Activated CD8-positive, alpha-beta T cell treated with anti-CD3 and anti-CD28 coated beads for 36 hours (primary cell): ENCODE measurements around the gene SUPT3H. TPM values are rescaled to one million over a fixed set of nuclear protein-coding genes. Genes with fewer than 3 reads are reported as not detected.
A peak's percentile ranks its signal among the peaks of the same experiment; 100 is the strongest.

ENCODE experiments used
- ATAC-seq: fragments of 200-7000 bp; cut with Tn5 transposase; one replicate; pipeline ENCODE4 v1.10.0; 2021; ENCODE audit warnings: mild to moderate bottlenecking, moderate library complexity
- CTCF ChIA-PET: fragments of 350-600 bp; sonication (Branson Sonifier 250); formaldehyde crosslinking; loops from one replicate; lab custom pipeline; 2021; ENCODE audit warnings: antibody characterized with exemption; lab: Charles Lee
- POLR2A ChIA-PET: fragments of 350-600 bp; sonication (Branson Sonifier 250); formaldehyde crosslinking; loops from one replicate; lab custom pipeline; 2021; ENCODE audit warnings: antibody characterized with exemption; lab: Charles Lee
- DNase-seq: peaks from one replicate; pipeline ENCODE4 v3.0.0-alpha.2; 2020
- H3K27ac Mint-ChIP-seq: one replicate; pipeline ENCODE4 v1.8.0; 2021; ENCODE audit warnings: mild to moderate bottlenecking, mixed read lengths
- H3K27me3 Mint-ChIP-seq: one replicate; pipeline ENCODE4 v1.8.0; 2021; ENCODE audit warnings: mixed read lengths
- H3K36me3 Mint-ChIP-seq: one replicate; pipeline ENCODE4 v1.8.0; 2021; ENCODE audit warnings: low read depth, mixed read lengths
- H3K4me1 Mint-ChIP-seq: one replicate; pipeline ENCODE4 v1.8.0; 2021; ENCODE audit warnings: low read depth, mixed read lengths
- H3K4me3 Mint-ChIP-seq: one replicate; pipeline ENCODE4 v1.8.0; 2021; ENCODE audit warnings: mild to moderate bottlenecking, moderate library complexity, mixed read lengths
- H3K9me3 Mint-ChIP-seq: one replicate; pipeline ENCODE4 v1.8.0; 2021; ENCODE audit warnings: mixed read lengths
- intact Hi-C: fragments of 100-400 bp; cut with micrococcal nuclease; formaldehyde crosslinking; loops from one replicate; pipeline ENCODE4 v1.10.0; 2022
- total RNA-seq, 2 experiments: library from RNA; stranded (reverse); gene quantifications; one replicate each; pipeline ENCODE4 v1.2.3, GENCODE V29; 2021
- TF ChIP-seq, protein P1 (sequence below): fragments of 200-600 bp; IDR thresholded peaks from one replicate; pipeline ENCODE4 v1.8.0; 2022; ENCODE audit warnings: antibody characterized with exemption, mild to moderate bottlenecking

The SUPT3H gene
- total RNA-seq, 2 experiments from 2014 or later = 20.0 to 20.2 TPM

DNA sequence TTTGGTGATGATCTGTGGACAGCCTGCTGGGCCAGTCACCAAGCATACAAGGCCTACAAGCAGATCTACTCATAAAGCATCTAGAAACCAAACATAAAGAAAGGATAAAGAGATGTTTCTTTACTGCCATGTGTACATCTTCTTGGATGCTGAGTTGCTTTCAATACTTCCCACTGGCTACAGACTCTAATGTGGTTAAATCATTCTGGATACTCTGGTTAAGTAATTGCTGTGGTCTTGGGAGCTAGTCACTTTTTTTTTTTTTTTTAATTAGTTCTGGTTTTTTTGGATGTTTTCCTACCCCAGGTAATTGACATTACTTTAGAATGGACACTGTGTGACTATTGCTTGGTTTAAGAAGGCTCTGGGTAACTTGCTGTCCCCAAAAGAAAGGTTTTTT is 265.0 kb downstream of the SUPT3H start:
- CTCF ChIA-PET = interaction anchor here (0.7 kb wide), 1 partner anchor 81 kb away, joined by 3 read pairs; no protein-coding TSS in a partner anchor
- H3K4me3 Mint-ChIP-seq = no peak overlapping the region
- ATAC-seq = no peak
- no peak for DNase-seq
- no peak overlapping the region for H3K27ac Mint-ChIP-seq
- TF ChIP-seq, protein P1, sequence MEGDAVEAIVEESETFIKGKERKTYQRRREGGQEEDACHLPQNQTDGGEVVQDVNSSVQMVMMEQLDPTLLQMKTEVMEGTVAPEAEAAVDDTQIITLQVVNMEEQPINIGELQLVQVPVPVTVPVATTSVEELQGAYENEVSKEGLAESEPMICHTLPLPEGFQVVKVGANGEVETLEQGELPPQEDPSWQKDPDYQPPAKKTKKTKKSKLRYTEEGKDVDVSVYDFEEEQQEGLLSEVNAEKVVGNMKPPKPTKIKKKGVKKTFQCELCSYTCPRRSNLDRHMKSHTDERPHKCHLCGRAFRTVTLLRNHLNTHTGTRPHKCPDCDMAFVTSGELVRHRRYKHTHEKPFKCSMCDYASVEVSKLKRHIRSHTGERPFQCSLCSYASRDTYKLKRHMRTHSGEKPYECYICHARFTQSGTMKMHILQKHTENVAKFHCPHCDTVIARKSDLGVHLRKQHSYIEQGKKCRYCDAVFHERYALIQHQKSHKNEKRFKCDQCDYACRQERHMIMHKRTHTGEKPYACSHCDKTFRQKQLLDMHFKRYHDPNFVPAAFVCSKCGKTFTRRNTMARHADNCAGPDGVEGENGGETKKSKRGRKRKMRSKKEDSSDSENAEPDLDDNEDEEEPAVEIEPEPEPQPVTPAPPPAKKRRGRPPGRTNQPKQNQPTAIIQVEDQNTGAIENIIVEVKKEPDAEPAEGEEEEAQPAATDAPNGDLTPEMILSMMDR = no peak
- no peaks in the 10 kb centered on the region for H3K9me3 Mint-ChIP-seq
- POLR2A ChIA-PET = no interaction called here
- intact Hi-C loops = no loop called here
- peaks cover 34% of the 10 kb centered on the region for H3K4me1 Mint-ChIP-seq
- no peaks in the 10 kb centered on the region for H3K36me3 Mint-ChIP-seq
- H3K27me3 Mint-ChIP-seq = no peaks in the 10 kb centered on the region

DNA sequence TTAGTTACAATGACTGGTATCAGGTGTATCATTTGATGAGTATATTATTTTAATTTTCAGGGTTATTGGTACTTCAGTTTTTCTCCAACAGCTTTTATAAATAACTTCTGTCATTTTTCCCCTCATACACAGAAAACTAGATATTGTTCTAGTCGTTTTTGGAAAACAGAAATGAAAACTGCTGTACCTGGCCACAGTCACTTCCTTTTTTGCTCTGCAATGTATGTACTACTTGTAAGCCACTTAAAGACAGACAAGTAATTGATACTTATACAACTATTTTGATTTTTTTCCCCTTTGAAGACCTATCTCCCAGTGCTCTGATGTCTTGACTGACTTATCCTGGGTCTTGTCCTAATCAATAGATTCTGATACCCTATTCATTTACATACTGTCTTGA is 268.2 kb downstream of the SUPT3H start:
- no peaks in the 10 kb centered on the region for H3K27me3 Mint-ChIP-seq
- H3K4me1 Mint-ChIP-seq = peaks cover 15% of the 10 kb centered on the region
- no peaks in the 10 kb centered on the region for H3K36me3 Mint-ChIP-seq
- TF ChIP-seq, protein P1 = no peak
- no peak for ATAC-seq
- DNase-seq = no peak
- ChIA-PET POLR2A (no interaction called here), CTCF (no interaction called here)
- H3K4me3 Mint-ChIP-seq = no peak overlapping the region
- no peak overlapping the region for H3K27ac Mint-ChIP-seq
- H3K9me3 Mint-ChIP-seq = peaks cover 2% of the 10 kb centered on the region
- intact Hi-C loops = no loop called here

DNA sequence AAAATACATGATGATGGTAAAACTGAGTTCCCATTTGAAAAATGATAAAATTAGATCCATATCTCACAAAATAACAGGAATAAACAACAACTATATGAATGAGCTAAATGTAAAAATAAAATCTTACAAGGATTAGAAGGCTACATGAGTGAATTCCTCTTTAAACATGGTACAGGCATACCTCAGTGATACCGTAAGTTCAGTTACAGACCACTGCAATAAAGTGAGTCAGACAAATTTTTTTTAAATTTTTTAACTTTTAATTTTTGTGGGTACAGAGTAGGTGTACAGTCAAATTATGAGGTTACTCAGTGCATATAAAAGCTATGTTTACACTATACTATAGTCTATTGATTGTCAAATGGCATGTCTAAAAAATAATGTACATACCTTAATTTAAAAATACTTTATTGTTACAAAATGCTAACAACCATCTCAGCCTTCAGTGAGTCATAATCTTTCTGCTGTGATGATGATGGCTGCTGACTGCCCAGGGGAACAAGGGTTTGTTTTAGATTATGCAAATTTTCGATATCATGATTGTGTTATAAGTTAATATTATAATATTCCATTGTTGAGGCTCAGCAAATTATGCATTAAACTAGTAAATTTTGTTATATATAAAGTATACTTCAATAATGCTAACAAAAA is 272.4 kb downstream of the SUPT3H start:
- peaks cover 2% of the 10 kb centered on the region for H3K9me3 Mint-ChIP-seq
- ATAC-seq (peak; percentile 51), DNase-seq (no peak)
- CTCF ChIA-PET = no interaction called here
- no peaks in the 10 kb centered on the region for H3K27me3 Mint-ChIP-seq
- TF ChIP-seq, protein P1 = no peak
- peaks cover 15% of the 10 kb centered on the region for H3K4me1 Mint-ChIP-seq
- H3K27ac Mint-ChIP-seq = no peak overlapping the region
- H3K4me3 Mint-ChIP-seq = no peak overlapping the region
- H3K36me3 Mint-ChIP-seq = peaks cover 2% of the 10 kb centered on the region
- POLR2A ChIA-PET = no interaction called here
- intact Hi-C loops = no loop called here

DNA sequence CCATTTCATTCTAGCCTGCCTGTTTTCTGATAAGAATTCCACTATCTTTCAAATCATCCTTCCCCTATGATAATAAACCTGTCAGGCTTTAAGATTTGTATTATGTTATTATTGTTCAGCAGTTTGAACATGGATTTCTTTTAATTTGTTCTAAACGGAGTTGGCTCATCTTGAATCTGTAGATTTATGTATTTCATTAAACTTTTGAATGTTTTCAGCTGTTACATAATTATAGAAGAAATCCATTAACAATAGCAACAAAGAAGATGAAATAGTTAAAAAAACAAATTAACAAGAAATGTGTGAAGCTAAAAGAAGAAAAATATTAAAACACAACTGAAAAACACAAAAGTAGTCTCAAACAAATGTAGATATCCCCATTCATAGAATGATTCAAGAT is 273.3 kb downstream of the SUPT3H start:
- CTCF ChIA-PET = interaction anchor here (0.6 to 0.7 kb wide), 2 partner anchors 273 to 610 kb away, joined by 3 read pairs; no protein-coding TSS in a partner anchor
- no peak overlapping the region for H3K4me3 Mint-ChIP-seq
- intact Hi-C loops = no loop called here

DNA sequence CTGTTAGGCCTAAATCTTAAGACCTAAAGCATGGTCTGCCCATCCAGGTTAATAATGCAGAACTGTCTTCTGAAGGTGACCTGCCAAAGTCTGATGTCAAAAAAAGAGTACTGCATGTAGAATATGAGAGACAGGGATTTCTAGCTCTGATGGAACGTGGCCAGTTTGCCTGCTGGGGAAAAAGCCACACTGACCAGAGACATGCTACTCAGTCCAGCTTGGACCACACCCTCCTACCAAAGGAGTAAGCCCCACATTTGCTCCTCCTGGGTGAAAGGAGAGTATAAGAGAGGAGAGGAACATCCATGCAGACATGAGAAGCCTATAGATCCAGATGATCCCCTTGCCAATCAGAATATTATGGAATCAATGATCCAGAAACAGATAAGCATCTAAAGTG is 279.5 kb downstream of the SUPT3H start:
- TF ChIP-seq, protein P1 = no peak
- no peak overlapping the region for H3K4me3 Mint-ChIP-seq
- no peak overlapping the region for H3K27ac Mint-ChIP-seq
- H3K36me3 Mint-ChIP-seq = peaks cover 7% of the 10 kb centered on the region
- intact Hi-C loops = no loop called here
- H3K9me3 Mint-ChIP-seq = no peaks in the 10 kb centered on the region
- ChIA-PET CTCF (no interaction called here), POLR2A (no interaction called here)
- DNase-seq = no peak
- H3K27me3 Mint-ChIP-seq = no peaks in the 10 kb centered on the region
- no peak for ATAC-seq
- H3K4me1 Mint-ChIP-seq = no peaks in the 10 kb centered on the region

More for the DNA sequence above, 273.3 kb downstream of the SUPT3H start:
- TF ChIP-seq, protein P1 = no peak
- no peak for DNase-seq
- H3K9me3 Mint-ChIP-seq = peaks cover 2% of the 10 kb centered on the region
- no peak overlapping the region for H3K27ac Mint-ChIP-seq
- peaks cover 2% of the 10 kb centered on the region for H3K36me3 Mint-ChIP-seq
- no peak for ATAC-seq
- no peaks in the 10 kb centered on the region for H3K27me3 Mint-ChIP-seq
- peaks cover 10% of the 10 kb centered on the region for H3K4me1 Mint-ChIP-seq
- POLR2A ChIA-PET = no interaction called here
